ENCODE measurements around the gene ANAPC16.

The ANAPC16 gene

GRCh38 chr10:72233621-72234020 lies 17.8 kb downstream of the ANAPC16 start:
- H3K4me3 ChIP-seq (ENCODE audit: low read length): no peak overlapping the region
- no peak for DNase-seq (ENCODE audit: low read depth)
- TF ChIP-seq CTCF (IDR thresholded peaks at IDR 0.05; ENCODE audit: insufficient read depth, low read depth, low read length, missing control alignments): no peak

GRCh38 chr10:72234560-72235095 lies 18.8 kb downstream of the ANAPC16 start:
- no peak overlapping the region for H3K4me3 ChIP-seq (ENCODE audit: low read length)
- no peak for TF ChIP-seq CTCF (IDR thresholded peaks at IDR 0.05; ENCODE audit: insufficient read depth, low read depth, low read length, missing control alignments)
- DNase-seq (ENCODE audit: low read depth): no peak

- DNase-seq (ENCODE audit: low read depth): no peak
- TF ChIP-seq CTCF (IDR thresholded peaks at IDR 0.05; ENCODE audit: insufficient read depth, low read depth, low read length, missing control alignments): no peak
- H3K4me3 ChIP-seq (ENCODE audit: low read length): no peak overlapping the region
Observed at GRCh38 chr10:72235544-72236279, 19.9 kb downstream of the ANAPC16 start.

GRCh38 chr10:72238392-72239175 lies 22.8 kb downstream of the ANAPC16 start:
- no peak for TF ChIP-seq CTCF (IDR thresholded peaks at IDR 0.05; ENCODE audit: insufficient read depth, low read depth, low read length, missing control alignments)
- no peak overlapping the region for H3K4me3 ChIP-seq (ENCODE audit: low read length)
- DNase-seq (ENCODE audit: low read depth): no peak

- TF ChIP-seq CTCF (IDR thresholded peaks at IDR 0.05; ENCODE audit: insufficient read depth, low read depth, low read length, missing control alignments): no peak
- no peak for DNase-seq (ENCODE audit: low read depth)
- no peak overlapping the region for H3K4me3 ChIP-seq (ENCODE audit: low read length)
Observed at GRCh38 chr10:72239409-72239808, 23.6 kb downstream of the ANAPC16 start.

- H3K4me3 ChIP-seq (ENCODE audit: low read length): no peak overlapping the region
- no peak for TF ChIP-seq CTCF (IDR thresholded peaks at IDR 0.05; ENCODE audit: insufficient read depth, low read depth, low read length, missing control alignments)
- no peak for DNase-seq (ENCODE audit: low read depth)
Observed at GRCh38 chr10:72240371-72240770, 24.6 kb downstream of the ANAPC16 start.

Measured in epithelial cell of esophagus (primary cell).